NCI-H2227 treated with DMSO at 0.1 percent for 48 hours (cell line): ENCODE data around the gene ERMARD.

Experiments
- DNase-seq: peaks from one replicate; lab custom pipeline; 2025; lab: John Stamatoyannopoulos, UW

ERMARD gene

GRCh38 chr6:169825558-169826225 lies 74.3 kb downstream of the ERMARD start:
- no peak for DNase-seq

GRCh38 chr6:169826697-169827096 lies 75.3 kb downstream of the ERMARD start:
- DNase-seq = no peak

GRCh38 chr6:169827290-169827717 lies 75.9 kb downstream of the ERMARD start:
- DNase-seq = no peak

- no peak for DNase-seq
Observed at GRCh38 chr6:169828176-169828575, 76.8 kb downstream of the ERMARD start.

GRCh38 chr6:169829786-169830185 lies 78.4 kb downstream of the ERMARD start:
- DNase-seq = no peak

- DNase-seq = no peak
Observed at GRCh38 chr6:169830876-169831275, 79.5 kb downstream of the ERMARD start.
